NCI-H2171 (cell line): Measurements from ENCODE around the gene ZNF385D.

Source experiments
- DNase-seq: peaks from one replicate; lab custom pipeline; 2025; lab: John Stamatoyannopoulos, UW

Gene ZNF385D

DNA sequence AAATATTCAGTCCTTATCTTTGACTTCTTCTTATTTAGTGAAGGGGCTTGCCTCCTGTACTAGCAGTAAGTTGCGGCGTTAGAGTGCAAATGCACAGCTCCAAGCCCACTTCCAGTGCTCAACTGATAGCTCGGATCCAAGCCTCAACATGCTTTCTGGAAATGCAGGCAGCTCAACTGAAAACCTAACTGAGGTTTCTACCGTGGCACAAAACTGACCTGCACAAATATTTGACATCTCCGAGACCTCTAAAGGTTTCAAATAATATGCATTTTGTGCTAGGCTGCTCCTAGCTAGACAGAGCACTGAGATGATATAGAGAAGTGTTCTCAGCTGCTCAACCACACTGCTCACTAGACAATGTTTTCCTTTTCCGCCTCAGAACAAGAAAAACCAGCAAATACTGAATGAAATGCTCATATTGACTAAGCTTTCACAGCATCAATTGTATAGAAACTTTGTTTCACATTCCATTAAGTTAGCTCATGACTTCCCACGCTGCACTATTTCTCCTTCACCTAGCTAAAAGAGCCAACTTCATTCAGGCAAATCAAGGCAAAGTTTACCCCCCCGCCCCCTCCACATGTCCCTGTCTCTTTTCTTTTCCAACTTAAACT, 822 bp downstream of the ZNF385D start:
- no peak for DNase-seq

DNA sequence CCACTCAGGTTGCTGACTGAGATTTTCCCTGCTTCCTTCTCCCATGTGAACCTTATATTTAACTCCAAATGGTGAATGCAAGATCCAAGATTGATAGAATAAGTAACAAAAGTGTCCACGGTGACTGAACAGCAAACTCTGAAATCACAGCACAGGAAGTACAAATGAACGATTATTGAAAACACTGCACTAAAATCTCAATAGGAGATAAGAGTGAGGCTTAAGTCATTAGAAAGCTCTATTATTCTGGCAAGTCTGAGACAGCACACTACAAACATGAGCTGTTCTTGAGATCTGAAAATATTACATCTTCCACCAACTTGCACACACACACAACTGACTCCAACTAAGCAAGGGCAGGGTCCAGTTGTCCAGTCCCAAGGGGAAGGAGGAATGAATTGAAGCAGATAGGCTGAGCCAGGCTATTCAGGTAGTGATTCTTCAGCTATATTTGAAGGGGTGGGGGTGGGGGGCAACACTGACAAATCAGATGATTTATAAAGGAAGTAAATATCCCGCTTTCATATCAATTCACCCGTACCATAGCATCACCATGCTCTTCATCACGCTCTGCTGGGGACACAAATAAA, 2.9 kb downstream of the ZNF385D start:
- no peak for DNase-seq

DNA sequence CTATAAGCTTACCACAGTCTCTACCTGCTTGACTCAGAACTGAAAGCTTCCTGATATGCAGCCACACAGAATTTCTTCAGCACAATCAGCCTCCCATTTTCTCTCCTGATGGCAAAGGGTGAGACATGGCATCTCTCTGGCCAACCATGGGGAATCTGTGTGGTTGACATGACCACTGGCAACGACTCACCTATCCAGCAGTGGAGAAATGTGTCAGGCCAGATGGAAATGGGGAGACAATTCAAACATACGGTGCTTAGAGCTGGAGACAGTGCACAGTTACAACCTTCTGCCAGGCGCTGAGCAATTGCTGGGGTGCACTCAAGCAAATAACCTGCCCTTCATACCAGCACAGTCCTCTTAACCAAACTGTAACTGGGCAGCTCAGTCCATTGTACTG, 3.6 kb downstream of the ZNF385D start:
- DNase-seq, result no peak

DNA sequence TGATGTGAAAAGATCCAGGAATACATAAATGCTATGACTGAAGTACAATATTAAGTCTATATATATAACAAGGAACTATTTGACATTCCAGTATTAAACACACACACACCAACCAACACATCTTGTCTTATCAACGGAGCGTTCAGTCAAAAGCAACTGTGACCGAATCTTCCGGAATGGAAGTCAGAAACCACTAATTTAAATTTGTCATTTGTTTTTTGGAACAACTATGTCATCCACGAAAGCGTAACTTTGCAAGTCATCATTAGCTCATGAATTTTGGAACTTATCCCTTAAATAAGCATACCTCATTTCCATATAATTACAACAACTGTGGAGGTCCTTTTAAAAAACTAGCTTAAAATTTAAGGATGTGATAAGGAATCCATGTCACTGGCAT, 5.0 kb downstream of the ZNF385D start:
- DNase-seq, result no peak

DNA sequence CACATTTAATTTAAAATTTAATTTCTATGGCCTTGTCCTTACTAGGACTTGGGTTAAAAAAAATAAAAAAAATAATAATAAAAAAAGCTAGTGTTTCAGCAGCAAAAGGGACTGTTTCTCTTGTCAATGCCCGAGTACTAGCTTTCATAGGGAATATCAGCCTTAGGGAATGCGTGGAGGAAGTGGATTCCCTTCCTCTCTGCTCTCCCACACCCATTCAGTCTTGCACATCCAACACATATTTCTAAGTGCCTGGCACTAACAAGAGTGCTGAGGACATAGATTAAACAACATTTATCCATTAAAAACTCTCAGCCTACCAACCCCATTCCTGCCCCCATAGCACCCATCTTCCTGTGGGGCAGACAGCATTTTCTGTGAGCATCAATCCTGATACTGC, 6.2 kb downstream of the ZNF385D start:
- no peak for DNase-seq

DNA sequence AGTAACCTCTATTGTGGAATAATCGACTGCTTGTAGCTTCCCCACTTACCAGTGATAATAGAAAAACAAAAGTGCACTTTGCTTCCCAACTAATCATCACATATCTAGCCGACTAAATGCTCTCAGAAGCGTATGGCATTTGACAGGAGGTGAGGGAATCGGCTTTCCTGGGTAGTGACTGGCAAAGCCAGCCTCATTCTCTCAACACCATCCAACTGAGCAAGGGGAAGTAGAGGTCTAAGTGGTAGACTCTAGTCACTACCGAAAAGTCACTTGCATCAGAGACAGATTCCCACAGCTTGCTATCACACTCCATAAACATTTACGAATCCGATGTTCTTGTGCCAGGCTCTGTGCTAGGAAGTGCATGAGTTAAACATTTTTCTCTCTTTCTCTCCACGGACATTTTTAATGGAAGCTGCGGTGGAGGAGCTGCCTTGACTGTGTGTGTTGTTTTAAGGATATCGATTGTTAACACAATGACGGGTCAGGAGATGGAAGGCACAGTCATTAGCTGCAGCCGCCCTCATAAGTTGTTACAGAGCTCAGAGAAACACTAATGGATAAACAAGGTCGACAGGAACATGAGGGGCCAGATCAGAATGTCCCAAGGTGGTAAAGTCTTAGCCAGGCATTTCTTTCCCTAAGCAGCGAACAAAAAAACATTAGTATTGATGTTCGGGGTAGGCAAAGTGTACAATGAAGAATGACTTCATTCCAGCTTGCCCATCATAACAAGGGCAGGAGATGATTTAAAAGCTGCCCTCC, 11.9 kb downstream of the ZNF385D start:
- DNase-seq, result no peak

DNA sequence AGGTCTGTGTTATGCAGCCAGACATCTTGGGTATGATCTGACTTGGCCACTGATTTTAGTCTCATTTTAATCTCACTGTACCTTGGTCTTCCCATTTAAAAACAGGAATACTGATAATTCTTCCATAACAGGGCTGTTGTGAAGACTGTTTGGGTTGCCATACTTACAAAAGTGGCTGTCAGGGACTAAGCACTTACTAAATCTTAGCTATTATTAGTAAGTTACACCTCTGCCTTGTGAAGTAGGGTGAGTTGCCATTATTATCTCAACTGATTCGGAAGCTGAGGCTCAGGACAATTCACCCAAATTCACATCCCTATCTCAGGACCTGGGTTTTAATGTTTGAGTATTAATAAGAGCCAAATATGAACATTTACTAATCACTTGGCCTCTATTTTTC, 12.7 kb downstream of the ZNF385D start:
- DNase-seq, result no peak

DNA sequence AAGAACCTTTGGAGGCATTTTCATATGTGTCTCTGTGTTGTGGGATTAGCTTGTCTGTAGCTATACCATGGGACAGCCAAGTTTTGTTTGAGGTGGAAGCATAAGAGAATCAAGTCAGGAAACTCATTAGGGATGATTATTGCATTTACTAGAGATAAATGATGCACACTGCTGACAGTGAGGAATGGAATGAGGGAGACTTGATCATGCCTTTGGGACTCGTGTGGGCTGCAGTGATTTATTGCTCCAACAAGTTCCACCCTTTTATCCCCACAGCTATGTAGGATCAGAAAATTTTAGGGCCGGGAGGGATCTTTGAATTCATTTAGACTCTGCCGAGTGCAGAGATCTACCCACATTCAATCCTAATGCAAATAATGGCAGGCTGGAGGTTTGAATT, 16.3 kb downstream of the ZNF385D start:
- DNase-seq, result no peak

DNA sequence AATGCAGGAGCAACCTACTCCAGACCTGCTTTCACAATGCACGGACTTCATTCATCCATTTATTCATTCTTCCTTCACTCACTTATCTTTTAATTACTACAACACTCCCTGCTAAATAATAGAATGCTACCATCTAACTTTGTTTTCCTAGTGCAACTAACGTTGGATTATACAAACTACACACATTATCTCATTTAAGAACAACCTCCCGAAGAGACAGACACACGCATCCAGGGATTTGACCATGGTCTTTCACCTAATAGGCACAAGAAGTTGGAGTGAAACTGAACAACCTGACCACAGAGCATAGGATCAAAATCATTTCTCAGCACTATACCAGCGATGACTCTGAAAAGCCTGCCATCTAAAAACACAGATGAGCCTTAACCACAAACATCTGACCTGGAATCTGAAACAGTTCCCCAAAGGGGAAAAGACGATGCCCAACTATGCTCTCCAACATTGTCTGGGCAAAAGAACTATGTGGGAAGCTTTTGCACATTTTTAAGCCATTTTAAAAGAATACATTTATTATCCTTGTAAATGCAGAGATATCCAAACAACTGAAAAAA, 21.0 kb downstream of the ZNF385D start:
- no peak for DNase-seq

DNA sequence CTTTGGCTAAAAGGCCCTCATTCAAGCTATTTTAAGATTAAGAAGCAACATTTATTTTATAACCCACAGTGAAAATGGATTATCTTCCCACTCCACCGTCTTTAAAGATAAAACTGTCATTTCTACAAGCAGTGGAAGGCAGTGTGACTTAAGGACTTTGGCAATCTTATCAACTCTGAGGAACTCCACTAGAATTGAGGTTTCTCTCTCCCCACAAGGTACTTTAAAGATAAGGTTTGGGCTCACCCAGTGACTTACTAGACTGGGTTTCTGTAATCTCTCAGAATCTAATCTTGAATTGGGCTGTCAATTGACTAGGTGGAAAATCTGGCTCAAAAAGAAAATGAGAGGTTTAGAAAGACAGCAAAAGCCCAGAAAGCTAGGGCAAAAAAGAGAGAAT, 21.7 kb downstream of the ZNF385D start:
- DNase-seq, result no peak

DNA sequence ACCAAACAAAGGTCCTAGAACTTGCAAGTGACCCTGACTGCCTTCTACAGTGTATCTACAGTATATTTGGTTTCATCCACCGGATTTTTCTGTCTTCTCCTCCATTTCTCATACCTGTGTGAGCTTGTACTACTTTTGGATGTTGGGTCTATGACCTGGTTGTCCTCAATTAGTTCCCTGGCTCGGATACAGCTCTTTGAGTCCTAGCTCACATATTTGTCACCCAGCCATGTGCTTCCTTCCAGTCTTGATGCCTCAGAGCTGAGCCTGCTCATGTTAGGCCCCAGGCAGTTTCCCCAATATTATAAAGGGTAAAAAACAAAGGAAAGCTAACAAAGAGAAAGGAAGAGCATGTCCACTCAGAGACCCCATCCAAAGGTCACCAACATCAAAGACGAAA, 28.2 kb downstream of the ZNF385D start:
- DNase-seq, result no peak

DNA sequence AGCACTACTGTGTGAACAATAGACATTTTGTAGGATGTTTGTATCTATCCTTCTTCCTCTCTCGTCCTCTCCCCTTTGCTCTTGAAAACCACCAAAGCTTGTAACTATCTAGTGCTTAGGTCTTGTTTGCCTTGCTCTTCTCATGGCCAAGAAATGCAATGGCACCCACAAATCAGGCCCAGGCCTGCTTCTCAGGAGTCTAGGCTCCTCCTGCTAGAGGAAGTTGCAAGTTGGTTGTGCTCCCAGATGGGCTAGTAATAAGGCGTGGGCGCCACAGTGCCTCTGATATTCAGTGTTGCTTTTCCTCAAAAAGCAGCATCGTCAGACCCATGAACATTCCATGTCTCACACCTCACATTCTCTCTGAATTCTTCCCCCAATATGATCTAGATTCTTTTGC, 28.7 kb downstream of the ZNF385D start:
- no peak for DNase-seq

DNA sequence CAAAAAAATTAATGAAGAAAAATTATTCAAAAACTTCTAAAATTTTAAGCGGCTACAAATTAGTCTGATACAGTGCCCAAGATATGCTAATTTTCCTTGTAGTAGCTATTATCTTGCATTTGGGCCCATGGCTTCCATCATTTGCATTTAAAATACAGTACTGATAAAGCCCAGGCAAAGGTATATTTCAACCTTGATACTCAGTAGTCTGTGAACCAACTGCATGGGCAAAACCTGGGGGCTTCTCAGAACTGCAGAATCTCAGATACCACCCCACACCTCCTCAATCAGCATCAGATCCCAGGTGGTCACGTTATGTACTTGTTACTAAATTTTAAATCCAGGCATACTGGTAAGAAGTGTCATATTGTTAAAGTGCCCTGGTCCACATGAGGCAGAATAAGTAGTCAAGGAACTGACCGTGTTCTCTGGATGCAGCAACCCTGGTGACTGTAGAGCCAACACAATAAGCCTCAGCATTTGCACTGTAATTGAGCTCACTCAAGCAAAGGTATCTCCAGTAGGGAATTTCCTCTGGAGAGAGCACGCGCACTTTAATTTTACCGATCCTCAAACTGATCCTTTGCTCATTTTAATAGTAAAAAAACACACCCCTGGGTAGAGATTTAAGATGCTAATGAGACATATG, 31.9 kb downstream of the ZNF385D start:
- DNase-seq, result no peak

DNA sequence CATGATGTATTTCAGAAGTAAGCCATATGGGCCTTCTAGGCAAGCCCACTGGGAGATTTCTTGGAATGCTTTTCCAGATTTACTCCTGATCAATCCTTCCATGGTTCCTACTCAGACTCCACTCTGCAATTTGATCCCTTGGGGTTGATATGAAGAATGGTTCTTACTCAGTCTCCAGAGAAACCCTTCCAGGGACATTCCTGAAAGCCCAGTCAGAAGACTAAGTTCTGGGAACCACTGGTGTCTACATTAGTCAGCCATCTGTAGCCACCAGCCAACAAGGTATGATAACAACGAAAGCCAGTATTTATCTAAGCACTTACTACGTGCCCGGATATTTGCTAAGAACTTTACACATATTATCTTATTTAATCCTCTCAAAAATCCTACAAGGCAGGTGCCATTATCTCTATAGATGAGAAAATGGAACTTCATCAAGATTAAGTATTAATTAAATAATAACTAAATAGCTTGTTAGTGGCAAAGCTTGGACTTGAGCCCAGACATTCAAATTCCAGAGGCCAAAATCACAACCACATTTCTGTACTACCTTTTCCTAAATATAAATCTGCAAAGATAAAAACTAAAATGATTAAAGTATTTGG, 32.7 kb downstream of the ZNF385D start:
- no peak for DNase-seq

DNA sequence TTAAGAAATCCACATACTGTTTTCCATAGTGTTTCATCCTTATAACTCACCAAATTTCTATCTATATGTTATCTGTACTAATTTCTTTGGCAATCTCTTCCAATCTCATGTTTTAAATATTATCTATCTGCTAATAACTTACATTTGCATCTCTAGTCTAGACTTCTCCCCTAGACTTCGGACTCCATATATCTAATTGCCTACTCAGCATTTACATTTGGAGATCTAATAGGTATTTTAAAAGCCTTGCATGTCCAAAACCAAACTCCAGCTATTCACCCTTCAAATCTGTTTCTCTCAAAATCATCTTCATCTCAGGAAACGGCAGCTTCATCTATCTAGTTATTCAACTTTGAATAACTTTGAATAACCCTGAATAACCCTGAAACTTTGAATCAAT, 35.3 kb downstream of the ZNF385D start:
- DNase-seq, result no peak

DNA sequence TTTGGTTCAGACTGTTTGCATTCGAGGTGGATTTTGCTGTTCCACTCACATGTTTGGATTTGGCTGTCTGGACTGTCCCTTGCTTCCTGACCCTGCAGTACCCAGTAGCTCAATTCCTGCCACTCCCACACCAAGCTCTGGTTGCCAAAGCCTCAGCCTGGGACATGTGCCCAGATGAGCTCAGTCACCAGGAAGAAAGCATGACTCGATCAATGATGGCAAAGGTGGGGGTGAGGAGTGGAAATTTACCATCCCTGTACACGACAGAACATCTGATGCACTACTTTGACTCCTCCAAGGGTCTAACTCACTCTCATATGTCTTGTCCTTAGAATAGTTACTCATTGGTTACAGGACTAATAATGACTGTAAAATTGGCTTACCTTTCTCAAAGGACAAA, 45.2 kb downstream of the ZNF385D start:
- DNase-seq, result no peak

DNA sequence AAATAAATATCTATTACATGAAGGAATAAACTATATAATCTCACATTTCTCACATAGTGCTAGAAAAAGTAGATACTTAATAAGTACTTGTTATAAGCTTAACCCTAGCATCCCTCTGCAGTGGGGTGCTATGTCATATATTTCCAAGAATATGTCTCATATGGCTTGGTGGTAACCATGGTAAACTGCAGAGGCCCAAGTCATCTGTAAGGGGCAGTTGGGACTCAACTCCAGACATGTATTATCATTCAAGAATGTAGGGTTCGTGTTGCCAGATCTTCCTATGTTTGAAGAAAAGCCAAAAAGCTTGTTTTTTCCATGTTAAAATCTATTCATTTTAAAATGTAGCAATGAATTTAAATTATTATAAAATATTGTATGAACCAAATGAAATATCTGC, 46.2 kb downstream of the ZNF385D start:
- no peak for DNase-seq

DNA sequence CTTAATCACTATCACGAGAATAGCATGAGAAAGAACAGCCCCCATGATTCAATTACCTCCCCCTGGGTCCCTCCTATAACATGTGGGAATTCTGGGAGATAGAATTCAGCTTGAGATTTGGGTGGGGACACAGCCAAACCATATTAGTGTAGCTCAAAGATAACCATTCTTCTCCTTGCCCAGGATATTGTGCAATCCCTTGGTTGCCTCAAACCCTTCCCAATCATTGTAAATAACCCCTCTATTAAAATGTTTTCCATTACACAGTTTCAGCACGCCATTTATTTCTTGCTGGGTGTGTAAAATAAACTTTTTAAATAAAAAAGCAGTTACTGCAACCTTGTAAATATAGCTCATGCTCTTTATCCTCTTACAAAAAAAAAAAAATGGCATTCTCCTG, 47.7 kb downstream of the ZNF385D start:
- no peak for DNase-seq

DNA sequence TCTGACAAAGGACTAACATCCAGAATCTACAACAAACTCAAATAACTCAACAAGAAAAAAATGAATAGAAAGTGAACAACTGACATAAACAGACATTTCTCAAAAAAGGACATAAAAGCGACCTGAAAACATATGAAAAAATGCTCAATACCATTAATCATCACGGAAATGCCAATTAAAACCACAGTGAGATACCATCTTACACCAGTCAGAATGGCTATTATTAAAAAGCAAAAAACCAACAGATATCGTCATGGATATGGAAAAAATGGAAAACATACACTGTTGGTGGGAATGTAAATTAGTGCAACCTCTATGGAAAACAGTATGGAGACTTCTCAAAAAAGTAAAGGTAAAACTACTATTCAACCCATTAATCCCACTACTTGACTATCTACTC, 53.3 kb downstream of the ZNF385D start:
- DNase-seq, result no peak

DNA sequence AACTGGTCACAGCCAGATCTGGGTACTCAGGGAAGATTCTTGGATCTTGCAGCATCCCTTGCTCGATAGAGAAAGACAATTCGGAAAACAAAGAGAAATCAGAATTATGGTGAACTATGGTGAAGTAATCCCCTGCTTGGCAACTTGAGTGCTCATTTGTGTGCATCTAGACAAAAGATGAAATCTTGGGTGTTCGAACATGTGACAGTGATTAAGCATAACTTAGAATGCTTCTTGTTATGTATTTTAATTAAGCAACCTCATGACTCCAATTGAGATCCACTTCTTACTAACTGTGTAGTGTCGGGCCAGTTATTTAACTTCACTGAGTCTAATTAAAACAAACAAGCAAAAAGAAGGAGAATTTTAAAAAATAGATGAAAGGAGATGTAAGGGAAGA, 56.5 kb downstream of the ZNF385D start:
- DNase-seq, result no peak

DNA sequence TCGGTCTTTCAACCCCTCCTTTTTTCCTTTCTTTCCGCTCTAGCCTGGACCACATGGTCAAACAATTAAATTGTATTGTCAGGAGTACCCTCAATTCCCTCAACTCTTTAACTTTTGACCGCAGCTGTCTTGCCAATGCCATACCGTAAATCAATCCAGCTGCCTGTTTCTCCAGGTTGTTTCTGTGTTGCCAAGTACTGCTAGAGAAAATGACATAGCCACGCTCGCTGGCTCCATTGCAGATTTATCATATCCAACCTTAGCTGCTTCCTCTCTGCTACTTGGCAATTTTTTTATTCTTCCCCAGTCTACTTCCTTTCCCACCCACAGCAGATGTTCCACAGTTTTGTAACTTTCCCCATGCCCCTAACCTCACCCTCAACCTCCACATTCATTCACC, 60.0 kb downstream of the ZNF385D start:
- DNase-seq, result no peak

DNA sequence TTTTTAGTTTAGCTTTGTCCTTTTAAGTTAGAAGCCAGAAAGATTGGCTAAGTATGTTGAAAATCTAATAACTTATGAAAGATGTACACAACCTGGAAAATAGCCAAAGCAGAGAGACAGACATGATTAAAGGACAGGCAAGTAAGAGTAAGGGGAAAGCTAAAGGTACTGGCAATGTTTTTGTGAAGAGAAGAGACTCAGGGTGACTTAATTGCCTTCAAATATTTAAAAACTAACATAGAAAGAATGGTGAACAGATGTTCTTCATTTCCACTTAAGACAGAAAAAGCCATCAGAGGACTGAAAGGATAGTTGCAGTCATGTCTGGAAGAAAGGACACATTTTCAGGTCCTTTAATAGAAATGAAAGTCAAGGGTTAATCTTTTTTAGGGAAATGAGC, 68.8 kb downstream of the ZNF385D start:
- DNase-seq, result no peak
